GM12878 (cell line): ENCODE data around the gene WDR77. TPM values are rescaled to one million over a fixed set of nuclear protein-coding genes. Genes with fewer than 3 reads are reported as not detected.

ENCODE experiments used
- ATAC-seq: fragments of 200-7000 bp; cut with Tn5 transposase; 3 replicates; pipeline ENCODE4 v1.9.1; 2020; ENCODE audit warnings: mild to moderate bottlenecking, moderate library complexity
- BruUV-seq: library from RNA; stranded (reverse); fragments of 400-500 nt; replicated peaks from 2 replicates; lab custom pipeline; 2021; lab: Mats Ljungman, UMichigan
- CTCF ChIA-PET: fragments of 300-600 bp; sonication (Branson Sonifier 250); formaldehyde crosslinking; extraction: SDS; loops from one replicate; lab custom pipeline; 2021; ENCODE audit warnings: inconsistent platforms; lab: Yijun Ruan, JAX
- POLR2A ChIA-PET: fragments of 350-600 bp; formaldehyde crosslinking; extraction: SDS; loops from one replicate; lab custom pipeline; 2021; ENCODE audit warnings: inconsistent platforms; lab: Charles Lee
- RAD21 ChIA-PET: fragments of 300-600 bp; sonication (Branson Sonifier 250); formaldehyde crosslinking; loops from one replicate; lab custom pipeline; 2023; ENCODE audit warnings: antibody characterized with exemption; ENCODE audit not compliant: unreplicated experiment; lab: Charles Lee
- SMC1A ChIA-PET: fragments of 300-600 bp; sonication (Branson Sonifier 250); formaldehyde crosslinking; loops from one replicate; lab custom pipeline; 2023; ENCODE audit not compliant: unreplicated experiment, uncharacterized antibody; lab: Charles Lee
- DNase-seq: peaks from one replicate; pipeline ENCODE4 v3.0.0-alpha.2; 2011; ENCODE audit warnings: low read depth, low spot score
- FAIRE-seq: peaks from 3 replicates; lab custom pipeline; 2011; peaks lifted over from hg19 to GRCh38; lab: Jason Lieb, UNC
- H2AFZ ChIP-seq: 2 replicates; pipeline ENCODE4 v1.6.0; 2011; ENCODE audit warnings: low read depth, low read length, control low read depth; ENCODE audit not compliant: control insufficient read depth
- H3K27ac ChIP-seq: 2 replicates; pipeline ENCODE4 v1.5.1; 2011; ENCODE audit warnings: control low read depth; ENCODE audit not compliant: control insufficient read depth, insufficient read depth
- H3K27me3 ChIP-seq, 2 experiments: replicated peaks in 1 of 2; 2 replicates each; pipeline versions ENCODE4 v1.6.0 to v1.6.1; 2011; ENCODE audit warnings: low read length in 1 of 2; ENCODE audit not compliant: control insufficient read depth in 2 of 2, insufficient read depth in 2 of 2
- H3K36me3 ChIP-seq, 2 experiments: 2 replicates each; pipeline ENCODE4 v1.5.1; 2011; ENCODE audit warnings: low read length in 1 of 2; ENCODE audit not compliant: control insufficient read depth in 2 of 2, insufficient read depth in 2 of 2
- H3K4me1 ChIP-seq: 2 replicates; pipeline ENCODE4 v1.6.1; 2011; ENCODE audit warnings: mild to moderate bottlenecking, low read length, moderate library complexity, mixed read lengths; ENCODE audit not compliant: control insufficient read depth, insufficient read depth
- H3K4me2 ChIP-seq: 2 replicates; pipeline ENCODE4 v1.6.0; 2011; ENCODE audit warnings: control low read depth; ENCODE audit not compliant: control insufficient read depth, insufficient read depth
- H3K4me3 ChIP-seq: fragments of 200-600 bp; sonication (generic); 2 replicates; pipeline ENCODE4 v1.5.1; 2016
- H3K79me2 ChIP-seq: 2 replicates; pipeline ENCODE4 v1.6.0; 2011; ENCODE audit warnings: low read length; ENCODE audit not compliant: control insufficient read depth, insufficient read depth
- H3K9ac ChIP-seq: 2 replicates; pipeline ENCODE4 v1.8.0; 2011; ENCODE audit warnings: low read length, control low read depth, mixed read lengths; ENCODE audit not compliant: control insufficient read depth, insufficient read depth
- H3K9me3 ChIP-seq: replicated peaks from 3 replicates; pipeline ENCODE4 v1.5.1; 2011; ENCODE audit warnings: mild to moderate bottlenecking, low read length; ENCODE audit not compliant: control insufficient read depth, insufficient read depth
- H4K20me1 ChIP-seq: 2 replicates; pipeline ENCODE4 v1.6.0; 2011; ENCODE audit not compliant: control insufficient read depth, insufficient read depth
- BMI1 ChIP-seq: fragments of 450-650 bp; IDR thresholded peaks from 2 replicates; pipeline ENCODE4 v1.6.1; 2016; ENCODE audit warnings: mild to moderate bottlenecking, moderate library complexity, borderline replicate concordance
- CHD1 ChIP-seq: IDR thresholded peaks from 2 replicates; pipeline ENCODE4 v1.6.1; 2012; ENCODE audit warnings: low read depth, low read length, improper control_type of control experiment
- IRF4 ChIP-seq: IDR thresholded peaks from 2 replicates; pipeline ENCODE4 v1.6.1; 2011; ENCODE audit warnings: low read depth, low read length
- JUNB ChIP-seq: IDR thresholded peaks from 2 replicates; pipeline ENCODE4 v1.6.1; 2016; ENCODE audit warnings: antibody characterized with exemption, mild to moderate bottlenecking
- MEF2B ChIP-seq: fragments of 450-650 bp; IDR thresholded peaks from 2 replicates; pipeline ENCODE4 v1.6.1; 2018; ENCODE audit warnings: mild to moderate bottlenecking, moderate library complexity; ENCODE audit not compliant: partially characterized antibody, poor library complexity, severe bottlenecking
- MTA3 ChIP-seq: IDR thresholded peaks from 2 replicates; pipeline ENCODE4 v1.6.1; 2012; ENCODE audit warnings: low read length, inconsistent platforms, borderline replicate concordance
- MYC ChIP-seq: IDR thresholded peaks from 2 replicates; pipeline ENCODE4 v1.6.1; 2011; ENCODE audit warnings: mild to moderate bottlenecking, low read length, moderate library complexity, inconsistent platforms; ENCODE audit not compliant: insufficient read depth, insufficient replicate concordance, insufficient read length, severe bottlenecking
- NR2C1 ChIP-seq: fragments of 450-650 bp; IDR thresholded peaks from 2 replicates; pipeline ENCODE4 v1.6.1; 2017; ENCODE audit warnings: antibody characterized with exemption, mild to moderate bottlenecking, moderate library complexity
- POLR2AphosphoS2 ChIP-seq: IDR thresholded peaks from 2 replicates; pipeline ENCODE4 v1.6.1; 2011; ENCODE audit warnings: low read depth, mild to moderate bottlenecking, low read length, improper control_type of control experiment, moderate library complexity
- RBBP5 ChIP-seq: fragments of 200-600 bp; sonication (generic); conservative IDR thresholded peaks from 2 replicates; pipeline ENCODE4 v1.6.1; 2016
- SMAD1 ChIP-seq: fragments of 450-650 bp; IDR thresholded peaks from 2 replicates; pipeline ENCODE4 v1.6.1; 2018; ENCODE audit warnings: mild to moderate bottlenecking, low read depth; ENCODE audit not compliant: partially characterized antibody
- STAT3 ChIP-seq: IDR thresholded peaks from 2 replicates; pipeline ENCODE4 v1.6.1; 2011; ENCODE audit warnings: low read depth, low read length, improper control_type of control experiment
- ZNF384 ChIP-seq: IDR thresholded peaks from 2 replicates; pipeline ENCODE4 v1.6.1; 2012; ENCODE audit warnings: low read depth, mild to moderate bottlenecking, low read length, improper control_type of control experiment, borderline replicate concordance
- WGBS: methylation state at CpG from one replicate; pipeline ENCODE4 v1.1.6; 2016; ENCODE audit warnings: low lambda C conversion rate; ENCODE audit not compliant: insufficient replicate concordance, insufficient coverage; ENCODE audit errors: missing lambda C conversion rate; 5-methylcytosine and 5-hydroxymethylcytosine counted together
- in situ Hi-C: fragments of 300-500 bp; cut with MboI; formaldehyde crosslinking; loops from 9 replicates; pipeline ENCODE4 v1.14.3; 2018; ENCODE audit warnings: mixed read lengths
- intact Hi-C: fragments of 100-400 bp; cut with micrococcal nuclease; formaldehyde crosslinking; loops from one replicate; pipeline ENCODE4 v1.14.2; 2022; ENCODE audit not compliant: unreplicated experiment
- polyA plus RNA-seq, 11 experiments: library from polyadenylated mRNA; depleted of rRNA in 4 of 11; unstranded in 6 of 11; stranded (reverse) in 5 of 11; fragments of >200 nt; fragmentation: Nextera tagmentation in 4 of 11; fragmentation: Illumina TruSeq in 1 of 11; extraction: Ambion mirVana in 4 of 11; extraction: Trizol in 1 of 11; gene quantifications; 1 replicate in 1 of 11; 2 replicates in 10 of 11; pipeline versions ENCODE4 v1.2.1 to v1.2.3, GENCODE V29; 2011 to 2016; ENCODE audit warnings: inconsistent platforms in 2 of 11, missing spikeins in 2 of 11, low read depth in 1 of 11
- total RNA-seq, 4 experiments: library from RNA; depleted of rRNA in 3 of 4; stranded (reverse); fragments of >200 nt in 3 of 4; fragmentation: Illumina TruSeq in 1 of 4; extraction: Trizol in 1 of 4; gene quantifications; 2 replicates each; pipeline versions ENCODE4 v1.2.1 to v1.2.3, GENCODE V29; 2013 to 2021
- TF ChIP-seq, protein P1 (sequence below): fragments of 450-650 bp; IDR thresholded peaks from 2 replicates; pipeline ENCODE4 v1.6.1; 2017; ENCODE audit warnings: antibody characterized with exemption, mild to moderate bottlenecking, moderate library complexity

The WDR77 gene
- total and polyA plus RNA-seq, 10 of the 15 experiments (the other 5 are each of a cell fraction or from before 2014, with no cell fraction given): 12.7 to 167 (median 67.1) TPM

DNA sequence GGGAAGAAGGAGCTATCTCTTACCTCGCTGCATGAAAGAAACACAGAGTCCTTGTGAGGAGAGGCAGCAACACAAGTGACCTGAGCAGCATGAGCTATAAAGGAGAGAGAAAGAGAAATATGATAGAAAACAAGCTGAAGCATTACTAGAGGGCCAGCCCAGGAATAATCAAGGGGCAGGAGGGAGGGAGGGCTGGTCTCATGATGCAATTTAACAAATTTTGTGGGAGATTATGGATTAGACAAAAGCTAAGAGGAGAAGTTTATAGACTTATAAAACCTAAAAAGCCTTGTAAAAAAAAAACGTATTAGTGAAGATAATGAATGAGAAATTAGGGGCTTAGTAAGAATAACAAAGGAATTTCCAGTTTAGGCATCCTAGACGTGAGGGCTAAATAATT lies 5.0 kb downstream of the WDR77 start:
- RAD21 ChIA-PET: interaction anchor here (1.0 to 1.2 kb wide), 2 partner anchors 63 to 221 kb away, joined by 3 read pairs; no protein-coding TSS in a partner anchor
- CTCF ChIA-PET: interaction anchor here (0.8 kb wide), 1 partner anchor 221 kb away, joined by 4 read pairs; no protein-coding TSS in a partner anchor
- peaks cover 19% of the 10 kb centered on the region for H3K4me1 ChIP-seq
- H3K4me2 ChIP-seq: no peak overlapping the region
- no peak for ATAC-seq
- H3K79me2 ChIP-seq: peaks cover 36% of the 10 kb centered on the region
- no peak for DNase-seq
- WGBS: 64% methylated on average over 3 of the region's 3 CpGs
- no peak overlapping the region for H2AFZ ChIP-seq
- in situ Hi-C loops (no loop called here), intact Hi-C loops (no loop called here)
- POLR2A ChIA-PET: interaction anchor here (0.6 kb wide), 1 partner anchor 186 kb away, joined by 3 read pairs; no protein-coding TSS in a partner anchor
- no peaks in the 10 kb centered on the region; the same call in 1 of the 2 replicates for H4K20me1 ChIP-seq
- no peak overlapping the region for H3K27ac ChIP-seq
- H3K4me3 ChIP-seq: no peak overlapping the region
- BruUV-seq: no TSS peak
- H3K9ac ChIP-seq: no peak overlapping the region
- H3K36me3 ChIP-seq: peaks cover 19 to 47% of the 10 kb centered on the region in 2 experiments
- H3K9me3 ChIP-seq: no peaks in the 10 kb centered on the region
- SMC1A ChIA-PET: interaction anchor here (0.7 to 1.5 kb wide), 3 partner anchors 64 to 326 kb away, joined by 3 to 5 read pairs (median 3); no protein-coding TSS in a partner anchor
- no peaks in the 10 kb centered on the region for H3K27me3 ChIP-seq
- FAIRE-seq: no peak
- no peak for TF ChIP-seq STAT3

DNA sequence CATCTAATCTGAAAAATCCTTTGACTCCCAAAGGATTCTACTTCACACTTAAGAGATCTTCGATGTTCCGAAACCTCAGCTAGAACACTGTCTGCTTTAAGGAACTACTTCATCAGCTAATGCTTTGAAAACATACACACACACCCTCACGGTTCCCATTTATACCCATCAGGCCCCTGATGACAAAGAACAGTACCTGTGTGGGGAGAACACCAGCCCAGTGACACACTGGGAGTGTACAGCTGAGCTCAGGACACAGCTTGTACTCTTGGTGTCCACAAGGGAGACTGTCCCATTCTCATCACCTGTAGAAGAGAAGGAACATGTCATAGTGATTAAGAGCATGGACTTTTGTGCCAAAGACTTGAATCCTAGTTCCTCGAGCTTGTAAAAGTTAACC lies 6.6 kb downstream of the WDR77 start:
- Histone ChIP-seq H3K79me2 (peaks cover 21% of the 10 kb centered on the region), H3K4me1 (peaks cover 15% of the 10 kb centered on the region), H4K20me1 (no peaks in the 10 kb centered on the region; the same call in 1 of the 2 replicates), H3K9ac (no peak overlapping the region)
- RAD21 ChIA-PET: interaction anchor here (1.0 to 1.8 kb wide), 3 partner anchors 35 to 62 kb away, joined by 3 to 4 read pairs (median 3); no protein-coding TSS in a partner anchor
- CTCF ChIA-PET: interaction anchor here (0.8 to 4.0 kb wide), 9 partner anchors 10 to 412 kb away, joined by 3 to 32 read pairs (median 7); no protein-coding TSS in a partner anchor
- TF ChIP-seq RBBP5: no peak
- TF ChIP-seq, protein P1, sequence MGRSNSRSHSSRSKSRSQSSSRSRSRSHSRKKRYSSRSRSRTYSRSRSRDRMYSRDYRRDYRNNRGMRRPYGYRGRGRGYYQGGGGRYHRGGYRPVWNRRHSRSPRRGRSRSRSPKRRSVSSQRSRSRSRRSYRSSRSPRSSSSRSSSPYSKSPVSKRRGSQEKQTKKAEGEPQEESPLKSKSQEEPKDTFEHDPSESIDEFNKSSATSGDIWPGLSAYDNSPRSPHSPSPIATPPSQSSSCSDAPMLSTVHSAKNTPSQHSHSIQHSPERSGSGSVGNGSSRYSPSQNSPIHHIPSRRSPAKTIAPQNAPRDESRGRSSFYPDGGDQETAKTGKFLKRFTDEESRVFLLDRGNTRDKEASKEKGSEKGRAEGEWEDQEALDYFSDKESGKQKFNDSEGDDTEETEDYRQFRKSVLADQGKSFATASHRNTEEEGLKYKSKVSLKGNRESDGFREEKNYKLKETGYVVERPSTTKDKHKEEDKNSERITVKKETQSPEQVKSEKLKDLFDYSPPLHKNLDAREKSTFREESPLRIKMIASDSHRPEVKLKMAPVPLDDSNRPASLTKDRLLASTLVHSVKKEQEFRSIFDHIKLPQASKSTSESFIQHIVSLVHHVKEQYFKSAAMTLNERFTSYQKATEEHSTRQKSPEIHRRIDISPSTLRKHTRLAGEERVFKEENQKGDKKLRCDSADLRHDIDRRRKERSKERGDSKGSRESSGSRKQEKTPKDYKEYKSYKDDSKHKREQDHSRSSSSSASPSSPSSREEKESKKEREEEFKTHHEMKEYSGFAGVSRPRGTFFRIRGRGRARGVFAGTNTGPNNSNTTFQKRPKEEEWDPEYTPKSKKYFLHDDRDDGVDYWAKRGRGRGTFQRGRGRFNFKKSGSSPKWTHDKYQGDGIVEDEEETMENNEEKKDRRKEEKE: no peak
- no peak for TF ChIP-seq NR2C1
- peak; percentile 45; the same call in 1 of the 2 replicates for TF ChIP-seq JUNB
- no peak for TF ChIP-seq MTA3
- no peak for TF ChIP-seq POLR2AphosphoS2
- TF ChIP-seq MYC: no peak
- no peak for TF ChIP-seq CHD1
- TF ChIP-seq ZNF384: no peak
- peak; percentile 56; the same call in 1 of the 2 replicates for TF ChIP-seq IRF4
- no peak for TF ChIP-seq MEF2B
- no peak for TF ChIP-seq BMI1
- TF ChIP-seq SMAD1: no peak
- TF ChIP-seq, all 136 proteins: peak for 2
- WGBS: 75% methylated on average over 4 of the region's 4 CpGs
- no peak for FAIRE-seq
- no peak overlapping the region for H3K4me3 ChIP-seq
- H3K27ac ChIP-seq: no peak overlapping the region
- in situ Hi-C loops (no loop called here), intact Hi-C loops (loop anchor here (2.0 kb wide), 1 partner anchor 220 kb away; no protein-coding TSS in a partner anchor)
- H3K36me3 ChIP-seq: peaks cover 19 to 55% of the 10 kb centered on the region in 2 experiments
- H3K4me2 ChIP-seq: peak overlapping the region; percentile 33
- no peaks in the 10 kb centered on the region for H3K9me3 ChIP-seq
- H3K27me3 ChIP-seq: no peaks in the 10 kb centered on the region
- BruUV-seq: no TSS peak
- ATAC-seq: peak; percentile 77
- ChIA-PET SMC1A (interaction anchor here (0.9 to 1.6 kb wide), 5 partner anchors 9 to 411 kb away, joined by 3 to 5 read pairs (median 4); no protein-coding TSS in a partner anchor), POLR2A (interaction anchor here (0.9 kb wide), 1 partner anchor 10 kb away, joined by 3 read pairs; no protein-coding TSS in a partner anchor)
- DNase-seq: no peak
- no peak overlapping the region for H2AFZ ChIP-seq
